Activated CD8-positive, alpha-beta T cell treated with anti-CD3 and anti-CD28 coated beads for 36 hours (primary cell): ENCODE results near the gene NR2E3. TPM values are rescaled to one million over a fixed set of nuclear protein-coding genes. Genes with fewer than 3 reads are reported as not detected.
"Not testable (repeated sequence)": the region's sequence is repeated elsewhere in the genome, so short reads cannot be mapped to it uniquely, and the experiment has no call there.

Experiments
- ATAC-seq: fragments of 200-7000 bp; cut with Tn5 transposase; one replicate; pipeline ENCODE4 v1.10.0; 2021; ENCODE audit warnings: mild to moderate bottlenecking, moderate library complexity
- CTCF ChIA-PET: fragments of 350-600 bp; sonication (Branson Sonifier 250); formaldehyde crosslinking; loops from one replicate; lab custom pipeline; 2021; ENCODE audit warnings: antibody characterized with exemption; lab: Charles Lee
- POLR2A ChIA-PET: fragments of 350-600 bp; sonication (Branson Sonifier 250); formaldehyde crosslinking; loops from one replicate; lab custom pipeline; 2021; ENCODE audit warnings: antibody characterized with exemption; lab: Charles Lee
- DNase-seq: peaks from one replicate; pipeline ENCODE4 v3.0.0-alpha.2; 2020
- H3K27ac Mint-ChIP-seq: one replicate; pipeline ENCODE4 v1.8.0; 2021; ENCODE audit warnings: mild to moderate bottlenecking, mixed read lengths
- H3K27me3 Mint-ChIP-seq: one replicate; pipeline ENCODE4 v1.8.0; 2021; ENCODE audit warnings: mixed read lengths
- H3K36me3 Mint-ChIP-seq: one replicate; pipeline ENCODE4 v1.8.0; 2021; ENCODE audit warnings: low read depth, mixed read lengths
- H3K4me1 Mint-ChIP-seq: one replicate; pipeline ENCODE4 v1.8.0; 2021; ENCODE audit warnings: low read depth, mixed read lengths
- H3K4me3 Mint-ChIP-seq: one replicate; pipeline ENCODE4 v1.8.0; 2021; ENCODE audit warnings: mild to moderate bottlenecking, moderate library complexity, mixed read lengths
- H3K9me3 Mint-ChIP-seq: one replicate; pipeline ENCODE4 v1.8.0; 2021; ENCODE audit warnings: mixed read lengths
- CTCF ChIP-seq: fragments of 200-600 bp; IDR thresholded peaks from one replicate; pipeline ENCODE4 v1.8.0; 2022; ENCODE audit warnings: antibody characterized with exemption, mild to moderate bottlenecking
- intact Hi-C: fragments of 100-400 bp; cut with micrococcal nuclease; formaldehyde crosslinking; loops from one replicate; pipeline ENCODE4 v1.10.0; 2022
- total RNA-seq, 2 experiments: library from RNA; stranded (reverse); gene quantifications; one replicate each; pipeline ENCODE4 v1.2.3, GENCODE V29; 2021

Gene NR2E3
- total RNA-seq, 2 experiments from 2014 or later: not detected

- ChIA-PET CTCF (no interaction called here), POLR2A (no interaction called here)
- Mint-ChIP-seq H3K27me3 (no peaks in the 10 kb centered on the region), H3K9me3 (no peaks in the 10 kb centered on the region), H3K27ac (no peak overlapping the region), H3K4me3 (no peak overlapping the region), H3K36me3 (peaks cover 6% of the 10 kb centered on the region), H3K4me1 (peaks cover 12% of the 10 kb centered on the region)
- intact Hi-C loops: no loop called here
- no peak for TF ChIP-seq CTCF
- ATAC-seq (no peak), DNase-seq (no peak)
Observed at GRCh38 chr15:71841563-71841962, 31.2 kb downstream of the NR2E3 start.

- DNase-seq (no peak), ATAC-seq (no peak)
- intact Hi-C loops: no loop called here
- no peak overlapping the region for H3K4me3 Mint-ChIP-seq
- peaks cover 1% of the 10 kb centered on the region for H3K4me1 Mint-ChIP-seq
- ChIA-PET POLR2A (no interaction called here), CTCF (no interaction called here)
- H3K27me3 Mint-ChIP-seq: no peaks in the 10 kb centered on the region
- H3K9me3 Mint-ChIP-seq: no peaks in the 10 kb centered on the region
- H3K36me3 Mint-ChIP-seq: peaks cover 17% of the 10 kb centered on the region
- TF ChIP-seq CTCF: no peak
- no peak overlapping the region for H3K27ac Mint-ChIP-seq
Observed at GRCh38 chr15:71844916-71845315, 34.6 kb downstream of the NR2E3 start.

- DNase-seq: no peak
- ATAC-seq: no peak
- Mint-ChIP-seq H3K4me1 (no peaks in the 10 kb centered on the region), H3K36me3 (peaks cover 16% of the 10 kb centered on the region), H3K9me3 (no peaks in the 10 kb centered on the region), H3K4me3 (no peak overlapping the region), H3K27ac (no peak overlapping the region), H3K27me3 (no peaks in the 10 kb centered on the region)
- POLR2A ChIA-PET: no interaction called here
- CTCF ChIA-PET: no interaction called here
- no peak for TF ChIP-seq CTCF
- intact Hi-C loops: no loop called here
Observed at GRCh38 chr15:71853543-71853942, 43.2 kb downstream of the NR2E3 start.

GRCh38 chr15:71858232-71858631 lies 47.9 kb downstream of the NR2E3 start:
- intact Hi-C loops, H3K9me3 Mint-ChIP-seq: not testable (repeated sequence)

More at GRCh38 chr15:71858232-71858631, 47.9 kb downstream of the NR2E3 start:
- DNase-seq, H3K27me3 Mint-ChIP-seq, CTCF ChIA-PET, H3K4me1 Mint-ChIP-seq, POLR2A ChIA-PET, ATAC-seq, H3K27ac Mint-ChIP-seq, H3K4me3 Mint-ChIP-seq: not testable (repeated sequence)
- peaks cover 24% of the 10 kb centered on the region for H3K36me3 Mint-ChIP-seq
